Measurements from ENCODE around the gene MIOX. TPM values are rescaled to one million over a fixed set of nuclear protein-coding genes. Genes with fewer than 3 reads are reported as not detected.

MIOX gene
- total RNA-seq, 4 donors from 2014 or later, result not detected

- in situ Hi-C loops (cut with MboI; ENCODE audit: low sequenced_read_pairs in 4 of 4) (no loop called here), intact Hi-C loops (cut with DNase I; ENCODE audit: low total_unique reads) (no loop called here)
- Histone ChIP-seq H3K27me3 (peaks cover 39 to 47% (median 45%) of the 10 kb centered on the region in 3 donors), H3K27ac (no peak within 1 kb of the TSS), H3K4me3 (peak within 1 kb of the TSS in 3 of 4 donors; percentile 19 to 35 (median 31)), H3K4me1 (no peaks in the 10 kb centered on the region), H3K9me3 (no peaks in the 10 kb centered on the region), H3K36me3 (no peaks in the 10 kb centered on the region)
- DNase-seq, result no peak
- ATAC-seq, result no peak
- no peak for TF ChIP-seq POLR2A (IDR thresholded peaks at IDR 0.05)
- TF ChIP-seq CTCF (IDR thresholded peaks at IDR 0.05 in 4 of 5, conservative IDR thresholded peaks at IDR 0.05 in 1 of 5), result no peak
Observed at GRCh38 chr22:50481440-50482106, 5.1 kb upstream of the MIOX start, which contains the start of gene ADM2. TSS of gene ADM2 (plus strand) at chr22:50481543. CDS start at chr22:50481848, 305 bp downstream.

- TF ChIP-seq POLR2A (IDR thresholded peaks at IDR 0.05) (no peak), CTCF (IDR thresholded peaks at IDR 0.05 in 4 of 5, conservative IDR thresholded peaks at IDR 0.05 in 1 of 5) (no peak)
- DNase-seq (no peak), ATAC-seq (no peak)
- intact Hi-C loops (cut with DNase I; ENCODE audit: low total_unique reads) (no loop called here), in situ Hi-C loops (cut with MboI; ENCODE audit: low sequenced_read_pairs in 4 of 4) (no loop called here)
- Histone ChIP-seq H3K9me3 (no peaks in the 10 kb centered on the region), H3K36me3 (no peaks in the 10 kb centered on the region), H3K4me1 (no peaks in the 10 kb centered on the region), H3K27ac (no peak overlapping the region), H3K4me3 (no peak overlapping the region), H3K27me3 (peaks cover 39 to 47% (median 45%) of the 10 kb centered on the region in 3 donors)
Observed at GRCh38 chr22:50482107-50483074, 4.3 kb upstream of the MIOX start.

GRCh38 chr22:50483106-50483505 is 3.6 kb upstream of the MIOX start:
- DNase-seq (no peak), ATAC-seq (no peak)
- no peak overlapping the region for H3K27ac ChIP-seq
- intact Hi-C loops (cut with DNase I; ENCODE audit: low total_unique reads), result no loop called here
- peaks cover 39 to 47% (median 45%) of the 10 kb centered on the region in 3 donors for H3K27me3 ChIP-seq
- H3K9me3 ChIP-seq, result no peaks in the 10 kb centered on the region
- H3K4me3 ChIP-seq, result no peak overlapping the region
- TF ChIP-seq POLR2A (IDR thresholded peaks at IDR 0.05), result no peak
- no peak for TF ChIP-seq CTCF (IDR thresholded peaks at IDR 0.05 in 4 of 5, conservative IDR thresholded peaks at IDR 0.05 in 1 of 5)
- no peaks in the 10 kb centered on the region for H3K4me1 ChIP-seq
- in situ Hi-C loops (cut with MboI; ENCODE audit: low sequenced_read_pairs in 4 of 4), result no loop called here
- no peaks in the 10 kb centered on the region for H3K36me3 ChIP-seq

- ATAC-seq, result no peak
Observed at GRCh38 chr22:50483556-50483955, 3.1 kb upstream of the MIOX start.

More at GRCh38 chr22:50483556-50483955, 3.1 kb upstream of the MIOX start:
- H3K4me3 ChIP-seq, result no peak overlapping the region
- intact Hi-C loops (cut with DNase I; ENCODE audit: low total_unique reads), result no loop called here
- DNase-seq, result no peak
- no peaks in the 10 kb centered on the region for H3K9me3 ChIP-seq
- no peaks in the 10 kb centered on the region for H3K36me3 ChIP-seq
- peaks cover 39 to 47% (median 45%) of the 10 kb centered on the region in 3 donors for H3K27me3 ChIP-seq
- TF ChIP-seq POLR2A (IDR thresholded peaks at IDR 0.05) (no peak), CTCF (IDR thresholded peaks at IDR 0.05 in 4 of 5, conservative IDR thresholded peaks at IDR 0.05 in 1 of 5) (no peak)
- in situ Hi-C loops (cut with MboI; ENCODE audit: low sequenced_read_pairs in 4 of 4), result no loop called here
- H3K4me1 ChIP-seq, result no peaks in the 10 kb centered on the region
- no peak overlapping the region for H3K27ac ChIP-seq
